SU-DHL-6 (cell line): ENCODE measurements around the gene CIBAR2.

Experiments
- H2AFZ ChIP-seq: fragments of 200-600 bp; sonication (generic); 2 replicates; pipeline ENCODE4 v1.6.1; 2014; ENCODE audit warnings: low read depth, mild to moderate bottlenecking, moderate library complexity, mixed read lengths, antibody characterized with exemption, low read length; ENCODE audit not compliant: severe bottlenecking
- H3F3A ChIP-seq: fragments of 200-600 bp; shearing (Covaris generic); 2 replicates; pipeline ENCODE4 v1.6.0; 2016; ENCODE audit warnings: antibody characterized with exemption, mild to moderate bottlenecking; ENCODE audit not compliant: insufficient read depth
- H3K27ac ChIP-seq: fragments of 200-600 bp; sonication (generic); 2 replicates; pipeline ENCODE4 v1.5.1; 2016; ENCODE audit warnings: low read depth, mild to moderate bottlenecking, low read length, moderate library complexity, mixed read lengths
- H3K27me3 ChIP-seq: fragments of 200-600 bp; sonication (generic), shearing (Covaris generic); 2 replicates; pipeline ENCODE4 v1.6.0; 2014; ENCODE audit warnings: mild to moderate bottlenecking, low read length
- H3K36me3 ChIP-seq: fragments of 200-600 bp; sonication (generic); 2 replicates; pipeline ENCODE4 v1.6.1; 2014; ENCODE audit warnings: mild to moderate bottlenecking, low read length, mixed read lengths
- H3K4me2 ChIP-seq: fragments of 300-600, 200-600 bp; shearing (Covaris generic), sonication (generic); 2 replicates; pipeline ENCODE4 v1.6.0; 2014; ENCODE audit warnings: low read length, low read depth, mild to moderate bottlenecking; ENCODE audit not compliant: poor library complexity, severe bottlenecking
- H3K4me3 ChIP-seq: fragments of 200-600 bp; sonication (generic); 2 replicates; pipeline ENCODE4 v1.5.1; 2014; ENCODE audit warnings: antibody characterized with exemption, low read length, mild to moderate bottlenecking, mixed read lengths; ENCODE audit not compliant: insufficient read depth, poor library complexity, severe bottlenecking
- H3K79me2 ChIP-seq: fragments of 200-600 bp; sonication (generic); 2 replicates; pipeline ENCODE4 v1.6.1; 2014; ENCODE audit warnings: mild to moderate bottlenecking, low read length, moderate library complexity; ENCODE audit not compliant: insufficient read depth
- H3K9ac ChIP-seq: fragments of 200-600 bp; sonication (generic); 2 replicates; pipeline ENCODE4 v1.7.0; 2014; ENCODE audit warnings: mild to moderate bottlenecking, low read length
- H3K9me2 ChIP-seq: fragments of 200-600 bp; sonication (generic); replicated peaks from 2 replicates; pipeline ENCODE4 v1.6.1; 2014; ENCODE audit warnings: low read length; ENCODE audit not compliant: insufficient read depth
- H3K9me3 ChIP-seq: fragments of 200-600 bp; sonication (generic); 2 replicates; pipeline ENCODE4 v1.6.1; 2014; ENCODE audit warnings: low read length, mixed read lengths; ENCODE audit not compliant: insufficient read depth
- H4K20me1 ChIP-seq: fragments of 200-600 bp; sonication (generic); 2 replicates; pipeline ENCODE4 v1.6.1; 2014; ENCODE audit warnings: low read depth, mild to moderate bottlenecking, antibody characterized with exemption, low read length, moderate library complexity, mixed read lengths
- CTCF ChIP-seq: fragments of 200-600 bp; sonication (generic); IDR thresholded peaks from one replicate; pipeline ENCODE4 v1.5.1; 2017; ENCODE audit warnings: antibody characterized with exemption, mild to moderate bottlenecking, low read length, moderate library complexity; ENCODE audit not compliant: insufficient read depth, poor library complexity, severe bottlenecking
- EZH2phosphoT487 ChIP-seq: fragments of 200-600 bp; sonication (generic), shearing (Covaris generic); conservative IDR thresholded peaks from 2 replicates; pipeline ENCODE4 v1.6.1; 2018; ENCODE audit warnings: mild to moderate bottlenecking, antibody characterized with exemption, low read length, moderate library complexity, mixed read lengths

Gene CIBAR2

GRCh38 chr16:85157813-85158742, 45.8 kb upstream of the CIBAR2 start:
- H3K4me2 ChIP-seq = no peak overlapping the region
- H3K36me3 ChIP-seq = no peaks in the 10 kb centered on the region
- H3K79me2 ChIP-seq = no peaks in the 10 kb centered on the region
- no peak overlapping the region for H3K9ac ChIP-seq
- TF ChIP-seq EZH2phosphoT487 (no peak), CTCF (no peak)
- H3K27ac ChIP-seq = no peak overlapping the region
- no peaks in the 10 kb centered on the region for H3K9me2 ChIP-seq
- H4K20me1 ChIP-seq = no peaks in the 10 kb centered on the region
- H3K9me3 ChIP-seq = no peaks in the 10 kb centered on the region
- H3K27me3 ChIP-seq = no peaks in the 10 kb centered on the region
- no peaks in the 10 kb centered on the region for H3F3A ChIP-seq
- H2AFZ ChIP-seq = no peak overlapping the region
- no peak overlapping the region for H3K4me3 ChIP-seq

GRCh38 chr16:85157372-85157771, 45.1 kb upstream of the CIBAR2 start:
- Histone ChIP-seq H3F3A (no peaks in the 10 kb centered on the region), H3K4me3 (no peak overlapping the region), H3K9me3 (no peaks in the 10 kb centered on the region), H3K79me2 (no peaks in the 10 kb centered on the region), H3K9me2 (no peaks in the 10 kb centered on the region), H2AFZ (no peak overlapping the region), H3K27me3 (no peaks in the 10 kb centered on the region), H3K27ac (no peak overlapping the region), H3K4me2 (no peak overlapping the region), H3K9ac (no peak overlapping the region), H3K36me3 (no peaks in the 10 kb centered on the region), H4K20me1 (no peaks in the 10 kb centered on the region)
- TF ChIP-seq EZH2phosphoT487 (no peak), CTCF (no peak)

GRCh38 chr16:85156869-85157268, 44.6 kb upstream of the CIBAR2 start:
- H4K20me1 ChIP-seq = no peaks in the 10 kb centered on the region
- no peak for TF ChIP-seq EZH2phosphoT487
- TF ChIP-seq CTCF = no peak
- no peak overlapping the region for H2AFZ ChIP-seq
- no peaks in the 10 kb centered on the region for H3K9me2 ChIP-seq
- H3F3A ChIP-seq = no peaks in the 10 kb centered on the region
- no peak overlapping the region for H3K27ac ChIP-seq
- no peak overlapping the region for H3K9ac ChIP-seq
- no peaks in the 10 kb centered on the region for H3K27me3 ChIP-seq
- no peak overlapping the region for H3K4me2 ChIP-seq
- no peaks in the 10 kb centered on the region for H3K79me2 ChIP-seq
- no peaks in the 10 kb centered on the region for H3K36me3 ChIP-seq
- no peak overlapping the region for H3K4me3 ChIP-seq
- no peaks in the 10 kb centered on the region for H3K9me3 ChIP-seq
